Activated CD4-positive, alpha-beta T cell treated with anti-CD3 and anti-CD28 coated beads for 48 hours (primary cell): Measurements from ENCODE around the gene AMHR2.

Source experiments
- DNase-seq: peaks from one replicate; pipeline ENCODE4 v3.0.0-alpha.2; 2020

Gene AMHR2

GRCh38 chr12:53453953-53454640 lies 30.4 kb downstream of the AMHR2 start:
- DNase-seq = no peak

- DNase-seq = no peak
Observed at GRCh38 chr12:53454707-53455106, 31.1 kb downstream of the AMHR2 start.

- no peak for DNase-seq
Observed at GRCh38 chr12:53456654-53457366, 33.2 kb downstream of the AMHR2 start.

- no peak for DNase-seq
Observed at GRCh38 chr12:53459097-53459496, 35.4 kb downstream of the AMHR2 start.

- DNase-seq = no peak
Observed at GRCh38 chr12:53461059-53461458, 37.4 kb downstream of the AMHR2 start.

- DNase-seq = no peak
Observed at GRCh38 chr12:53461591-53461990, 37.9 kb downstream of the AMHR2 start.

GRCh38 chr12:53462935-53463334 lies 39.3 kb downstream of the AMHR2 start:
- DNase-seq = no peak

- DNase-seq = no peak
Observed at GRCh38 chr12:53463802-53464560, 40.3 kb downstream of the AMHR2 start.

- no peak for DNase-seq
Observed at GRCh38 chr12:53464685-53465418, 41.2 kb downstream of the AMHR2 start.

- no peak for DNase-seq
Observed at GRCh38 chr12:53465679-53466078, 42.0 kb downstream of the AMHR2 start.

- no peak for DNase-seq
Observed at GRCh38 chr12:53466640-53467039, 43.0 kb downstream of the AMHR2 start.

GRCh38 chr12:53467082-53467481 lies 43.4 kb downstream of the AMHR2 start:
- no peak for DNase-seq

- no peak for DNase-seq
Observed at GRCh38 chr12:53467880-53468279, 44.2 kb downstream of the AMHR2 start.

GRCh38 chr12:53468282-53468681 lies 44.6 kb downstream of the AMHR2 start:
- DNase-seq = no peak

GRCh38 chr12:53472056-53472582 lies 48.5 kb downstream of the AMHR2 start:
- DNase-seq = no peak

- no peak for DNase-seq
Observed at GRCh38 chr12:53474077-53474476, 50.4 kb downstream of the AMHR2 start.

GRCh38 chr12:53474819-53475218 lies 51.2 kb downstream of the AMHR2 start:
- DNase-seq = no peak

- DNase-seq = no peak
Observed at GRCh38 chr12:53476769-53477209, 53.1 kb downstream of the AMHR2 start.

GRCh38 chr12:53478865-53479264 lies 55.2 kb downstream of the AMHR2 start:
- DNase-seq = no peak

GRCh38 chr12:53479331-53479730 lies 55.7 kb downstream of the AMHR2 start:
- no peak for DNase-seq

GRCh38 chr12:53480491-53481442 lies 57.1 kb downstream of the AMHR2 start:
- DNase-seq = no peak
